G401.6 (cell line): ENCODE results near the gene HADH.

ENCODE experiments used
- FAIRE-seq: peaks from 2 replicates; lab custom pipeline; 2012; peaks lifted over from hg19 to GRCh38; lab: Jason Lieb, UNC

The HADH gene

DNA sequence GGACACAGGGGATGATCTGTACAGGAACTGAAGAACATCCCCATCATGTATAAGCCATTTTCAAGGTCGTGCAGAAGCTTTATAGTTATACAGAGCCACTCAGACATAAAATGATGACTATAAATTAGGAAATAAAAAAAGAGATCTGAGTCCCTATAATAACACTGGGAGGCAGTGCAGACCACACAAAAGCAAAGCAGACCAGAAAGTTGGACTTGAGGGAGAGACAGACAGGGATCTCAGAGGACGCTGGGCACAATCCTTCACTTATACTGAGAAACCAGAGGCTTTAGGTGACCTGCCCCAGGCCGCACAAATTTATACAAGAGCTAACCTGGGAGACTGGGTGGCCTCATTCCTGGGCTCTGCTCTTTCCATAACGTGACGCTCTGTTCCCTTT lies 70.5 kb downstream of the HADH start:
- FAIRE-seq, result no peak

DNA sequence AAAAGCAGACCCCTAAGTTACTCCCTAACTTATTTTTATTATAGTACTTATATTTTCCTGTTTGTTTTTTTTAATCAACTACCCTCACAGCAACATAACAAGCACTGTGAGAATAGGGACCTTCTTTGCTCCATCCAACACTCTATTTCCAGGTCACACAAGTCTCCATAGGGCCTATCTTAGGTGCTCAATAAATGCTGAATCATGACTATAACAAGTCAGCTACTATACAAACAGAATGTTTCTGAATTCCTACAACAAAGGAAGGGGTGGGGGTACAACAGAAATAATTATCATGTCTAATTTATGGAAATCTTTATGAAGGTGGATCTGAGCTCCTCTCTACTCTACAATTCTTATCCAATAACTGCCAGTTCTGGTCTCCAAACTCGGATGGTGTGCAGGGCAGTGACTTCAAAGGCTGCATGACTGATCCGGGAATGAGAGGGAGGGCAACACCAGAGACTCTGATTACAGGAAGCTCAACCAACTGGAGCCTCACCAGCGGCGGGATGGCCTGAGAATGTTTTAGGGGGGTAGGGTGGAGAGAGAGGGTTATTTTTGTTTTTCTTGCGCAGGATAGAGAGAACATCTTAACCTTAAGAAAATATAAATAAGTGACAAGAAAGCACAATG lies 71.1 kb downstream of the HADH start:
- FAIRE-seq, result no peak

DNA sequence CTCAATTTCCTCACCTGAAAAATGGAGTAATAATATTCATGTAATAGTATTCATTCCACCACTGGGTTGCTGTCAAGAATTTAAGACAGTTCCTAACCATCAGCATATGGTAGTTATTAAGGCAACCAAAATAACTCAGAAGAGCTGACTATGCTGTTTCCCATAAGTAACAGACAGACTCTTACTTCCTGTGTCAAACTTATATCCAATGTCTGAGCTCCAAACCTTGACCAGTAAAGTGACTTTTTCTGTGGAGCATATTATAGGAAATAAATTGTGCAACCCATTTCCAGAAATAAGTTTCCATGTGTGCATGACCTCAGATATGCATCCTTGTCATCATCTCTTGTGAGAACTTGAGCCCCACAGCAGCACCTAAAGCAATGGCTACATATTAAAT lies 78.8 kb downstream of the HADH start:
- no peak for FAIRE-seq

DNA sequence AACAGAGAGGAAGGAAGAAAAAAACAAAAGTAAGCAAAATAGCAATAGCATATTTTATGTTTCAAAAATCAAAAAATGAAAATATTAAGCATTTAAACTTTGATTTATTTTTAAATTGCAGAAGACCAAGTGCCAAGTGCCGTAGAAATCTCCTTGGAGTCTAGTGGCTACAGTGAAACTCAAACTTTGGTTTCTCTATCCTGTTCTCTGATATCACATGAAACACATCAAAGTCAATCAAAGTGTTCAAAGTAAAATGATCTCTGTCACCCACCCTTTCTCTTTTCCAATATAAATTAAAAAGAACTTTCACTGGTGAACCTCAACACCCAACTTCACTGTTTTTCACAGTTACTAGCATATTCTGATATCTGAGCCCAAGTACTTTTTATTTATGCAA lies 81.1 kb downstream of the HADH start:
- no peak for FAIRE-seq

DNA sequence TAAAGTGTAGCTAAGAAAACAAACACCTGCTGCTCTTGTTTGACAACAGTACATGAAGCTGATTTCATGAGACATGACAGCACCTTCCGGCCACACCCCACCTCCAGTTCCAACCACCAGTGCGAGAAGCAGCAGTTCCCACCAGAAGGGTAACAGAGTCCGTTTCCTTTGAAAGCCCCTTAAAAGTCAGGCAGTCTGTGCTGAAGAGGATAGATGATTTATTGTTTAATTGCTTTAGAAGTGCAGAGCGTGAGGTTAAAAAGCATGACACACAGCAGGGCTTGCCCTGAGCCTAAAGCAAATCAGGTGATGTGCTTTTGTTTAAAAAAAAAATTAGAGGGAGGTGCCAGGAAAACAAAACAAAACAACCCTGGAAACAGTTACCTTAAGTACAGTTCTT lies 82.6 kb downstream of the HADH start:
- FAIRE-seq, result no peak

DNA sequence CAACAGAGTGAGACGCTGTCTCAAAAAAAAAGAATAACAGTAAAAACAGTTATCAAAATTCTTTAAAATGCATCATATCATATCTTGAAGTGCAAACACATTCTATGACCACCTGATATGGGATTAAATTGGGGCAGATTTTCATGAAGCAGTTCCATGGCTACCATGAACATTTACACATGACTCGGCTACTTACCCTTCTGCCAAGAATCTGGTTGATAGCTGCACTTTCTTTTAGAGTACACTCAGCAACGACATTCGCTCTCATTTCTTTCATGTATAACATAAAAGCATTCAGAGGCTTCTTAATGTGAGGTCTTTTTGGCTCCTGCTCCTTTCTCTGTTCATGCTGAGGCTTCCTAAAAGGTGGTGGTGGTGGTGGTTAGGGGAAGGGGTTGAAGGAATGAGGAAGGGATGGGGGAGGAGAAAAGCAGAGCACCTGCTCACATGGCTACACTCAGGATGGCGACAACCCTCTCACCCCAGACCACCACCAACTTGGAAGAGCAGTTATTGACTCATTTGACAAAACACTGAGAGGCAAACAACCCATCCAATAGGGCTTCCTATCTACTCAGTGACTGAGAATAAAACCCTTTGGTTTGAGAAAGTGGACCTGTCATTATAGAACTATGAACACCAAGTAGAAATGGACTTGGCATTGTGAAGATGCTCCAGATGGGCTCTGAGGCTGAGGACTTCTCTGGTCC lies 88.5 kb downstream of the HADH start:
- no peak for FAIRE-seq

DNA sequence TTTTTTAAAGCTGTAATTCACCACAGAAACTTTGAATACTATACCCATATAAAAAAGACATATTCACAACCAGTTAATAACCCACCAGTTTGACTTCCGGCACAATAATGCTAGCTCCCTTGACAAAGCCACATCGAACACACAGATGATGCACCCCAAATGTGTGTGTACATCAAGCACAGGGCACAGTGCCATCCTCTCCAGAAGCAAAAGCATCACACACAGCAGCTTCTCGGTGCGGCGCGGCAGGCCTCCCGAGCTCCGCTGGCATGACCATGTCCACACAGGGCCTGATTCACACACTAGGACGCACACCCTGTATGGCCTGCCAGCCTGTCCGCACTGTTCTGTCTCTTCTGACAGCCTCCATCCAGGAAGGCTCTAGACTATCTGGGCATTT lies 91.1 kb downstream of the HADH start:
- no peak for FAIRE-seq

DNA sequence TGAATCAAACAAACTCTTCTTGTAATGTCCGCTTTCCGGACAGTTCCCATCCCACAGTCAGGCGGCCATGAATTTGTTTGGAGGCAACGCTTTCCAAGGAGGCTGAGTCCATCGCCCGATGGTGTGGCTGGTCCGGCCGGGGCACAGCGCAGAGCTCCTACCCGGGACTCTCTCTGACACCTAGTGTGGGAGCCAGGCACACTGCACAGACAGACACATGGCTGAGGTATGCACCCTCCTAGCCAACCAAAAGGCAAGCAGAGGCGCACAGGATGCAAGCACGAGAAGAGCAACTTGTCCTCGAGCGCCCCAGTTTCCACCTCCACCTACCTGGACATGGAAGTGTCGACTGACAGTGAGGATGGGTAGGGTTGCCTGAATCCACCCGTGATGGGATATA lies 91.6 kb downstream of the HADH start:
- no peak for FAIRE-seq
